K562 (cell line): Measurements from ENCODE around the gene GADL1. TPM values are rescaled to one million over a fixed set of nuclear protein-coding genes. Genes with fewer than 3 reads are reported as not detected.

Source experiments
- ATAC-seq: fragments of 200-7000 bp; cut with Tn5 transposase; 3 replicates; pipeline ENCODE4 v1.9.1; 2020; ENCODE audit warnings: moderate library complexity
- BruUV-seq: library from RNA; stranded (reverse); fragments of 400-500 nt; replicated peaks from 2 replicates; lab custom pipeline; 2021; lab: Mats Ljungman, UMichigan
- CTCF ChIA-PET: fragments of 300-600 bp; formaldehyde crosslinking; extraction: SDS; loops from one replicate; lab custom pipeline; 2021; ENCODE audit warnings: low intra/inter-chr PET ratio; lab: Yijun Ruan, JAX
- POLR2A ChIA-PET: fragments of 300-600, 350-650 bp; sonication (Branson Sonifier 250); formaldehyde crosslinking; extraction: SDS; loops from one replicate; lab custom pipeline; 2021; ENCODE audit warnings: antibody characterized with exemption, inconsistent platforms; lab: Yijun Ruan, JAX
- DNase-seq, 4 experiments: peaks; one replicate each; pipeline versions ENCODE4 v3.0.0 to v3.0.0-alpha.2; 2011 to 2018; ENCODE audit warnings: low spot score in 3 of 4, mixed read lengths in 3 of 4; ENCODE audit errors: extremely low read depth in 1 of 4
- FAIRE-seq: peaks from 2 replicates; lab custom pipeline; 2011; peaks lifted over from hg19 to GRCh38; lab: Jason Lieb, UNC
- H2AFZ ChIP-seq: 2 replicates; pipeline ENCODE4 v1.6.0; 2011; ENCODE audit warnings: low read depth, low read length, control low read depth, inconsistent platforms
- H3K27ac ChIP-seq: fragments of 200-600 bp; 3 replicates; pipeline ENCODE4 v1.8.0; 2011; ENCODE audit warnings: low read depth, mild to moderate bottlenecking, control low read depth, inconsistent platforms, low read length, moderate library complexity, mixed read lengths; ENCODE audit errors: extremely low read depth
- H3K27me3 ChIP-seq, 2 experiments: fragments of 300-600 bp in 1 of 2; 2 replicates in 1 of 2; 3 replicates in 1 of 2; pipeline versions ENCODE4 v1.6.0 to v1.8.0; 2011; ENCODE audit warnings: inconsistent platforms in 2 of 2, low read length in 2 of 2, mild to moderate bottlenecking in 1 of 2, mixed read lengths in 1 of 2, moderate library complexity in 1 of 2; ENCODE audit not compliant: control insufficient read depth in 2 of 2, insufficient read depth in 2 of 2
- H3K36me3 ChIP-seq: fragments of 300-600 bp; 3 replicates; pipeline ENCODE4 v1.8.0; 2011; ENCODE audit warnings: mild to moderate bottlenecking, low read length, inconsistent platforms; ENCODE audit not compliant: control insufficient read depth, insufficient read depth
- H3K4me1 ChIP-seq, 2 experiments: fragments of 200-600 bp in 1 of 2; replicated peaks in 1 of 2; 2 replicates in 1 of 2; 3 replicates in 1 of 2; pipeline versions ENCODE4 v1.5.1 to v1.8.0; 2011; ENCODE audit warnings: inconsistent platforms in 2 of 2, low read length in 2 of 2, mild to moderate bottlenecking in 1 of 2, mixed read lengths in 1 of 2, moderate library complexity in 1 of 2; ENCODE audit not compliant: control insufficient read depth in 2 of 2, insufficient read depth in 2 of 2
- H3K4me2 ChIP-seq: 2 replicates; pipeline ENCODE4 v1.6.1; 2011; ENCODE audit warnings: low read length, control low read depth, inconsistent platforms, mixed read lengths; ENCODE audit not compliant: insufficient read depth
- H3K4me3 ChIP-seq: fragments of 200-600 bp; sonication (generic), shearing (Covaris generic); 2 replicates; pipeline ENCODE4 v1.5.1; 2016; ENCODE audit warnings: control low read depth, inconsistent platforms
- H3K79me2 ChIP-seq: fragments of 200-600 bp; 3 replicates; pipeline ENCODE4 v1.8.0; 2011; ENCODE audit warnings: low read length, inconsistent platforms; ENCODE audit not compliant: control insufficient read depth, insufficient read depth
- H3K9ac ChIP-seq, 2 experiments: 2 replicates each; pipeline versions ENCODE4 v1.6.0 to v1.6.1; 2011; ENCODE audit warnings: low read depth in 2 of 2, low read length in 2 of 2, control low read depth in 1 of 2, inconsistent platforms in 1 of 2, mild to moderate bottlenecking in 1 of 2, mixed read lengths in 1 of 2; ENCODE audit not compliant: insufficient read depth in 1 of 2
- H3K9me1 ChIP-seq: one replicate; pipeline ENCODE4 v1.6.0; 2011; ENCODE audit warnings: inconsistent platforms, mild to moderate bottlenecking, low read length, moderate library complexity; ENCODE audit not compliant: control insufficient read depth, insufficient read depth
- H3K9me3 ChIP-seq: replicated peaks from 2 replicates; pipeline ENCODE4 v1.5.1; 2011; ENCODE audit warnings: low read depth, low read length, inconsistent platforms; ENCODE audit not compliant: control insufficient read depth, insufficient read depth
- H4K20me1 ChIP-seq: replicated peaks from 2 replicates; pipeline ENCODE4 v1.6.1; 2011; ENCODE audit warnings: low read length, inconsistent platforms, mixed read lengths; ENCODE audit not compliant: control insufficient read depth, insufficient read depth
- CHD2 ChIP-seq: IDR thresholded peaks from 2 replicates; pipeline ENCODE4 v1.6.1; 2011; ENCODE audit warnings: low read depth, low read length
- EWSR1 ChIP-seq: fragments of 450-650 bp; IDR thresholded peaks from 2 replicates; pipeline ENCODE4 v1.6.1; 2018; ENCODE audit warnings: borderline replicate concordance, mild to moderate bottlenecking, low read depth, moderate library complexity; ENCODE audit not compliant: partially characterized antibody
- RNF219 ChIP-seq: fragments of 250-450 bp; sonication (Bioruptor Pico); IDR thresholded peaks from 2 replicates; pipeline ENCODE4 v1.5.0; 2022; ENCODE audit warnings: mild to moderate bottlenecking
- TCF3 ChIP-seq: sonication (generic); formaldehyde crosslinking; IDR thresholded peaks from 2 replicates; pipeline ENCODE4 v1.4.0; 2020; ENCODE audit warnings: mild to moderate bottlenecking, missing genetic modification reagents
- ZNF140 ChIP-seq: fragments of 250-450 bp; sonication (Bioruptor Pico); IDR thresholded peaks from 2 replicates; pipeline ENCODE4 v1.8.0; 2021; ENCODE audit warnings: moderate library complexity, mild to moderate bottlenecking, inconsistent platforms
- WGBS: fragments of 100-300 bp; shearing (Covaris generic); methylation state at CpG from one replicate; pipeline ENCODE4 v1.1.6; 2016; ENCODE audit warnings: low coverage, mixed read lengths; ENCODE audit not compliant: insufficient coverage; ENCODE audit errors: missing lambda C conversion rate; 5-methylcytosine and 5-hydroxymethylcytosine counted together
- in situ Hi-C: fragments of 300-500 bp; cut with MboI; formaldehyde crosslinking; loops from 4 replicates; pipeline ENCODE4 v1.15.0; 2018; ENCODE audit warnings: inconsistent platforms, mixed read lengths
- intact Hi-C: fragments of 100-400 bp; cut with micrococcal nuclease; formaldehyde crosslinking; loops from 2 replicates; pipeline ENCODE4 v1.14.2; 2022
- polyA plus RNA-seq, 8 experiments: library from polyadenylated mRNA; depleted of rRNA in 4 of 8; stranded (reverse) in 5 of 8; unstranded in 3 of 8; fragments of >200 nt; fragmentation: Nextera tagmentation in 2 of 8; fragmentation: Illumina TruSeq in 1 of 8; extraction: Ambion mirVana in 2 of 8; extraction: Trizol in 1 of 8; gene quantifications; 2 replicates each; pipeline versions ENCODE4 v1.2.1 to v1.2.3, GENCODE V29; 2011 to 2014; ENCODE audit warnings: inconsistent platforms in 1 of 8, missing spikeins in 1 of 8
- total RNA-seq, 7 experiments: library from RNA; depleted of rRNA in 6 of 7; stranded (reverse); fragments of >200 nt in 6 of 7; fragmentation: Illumina TruSeq in 2 of 7; extraction: Trizol in 2 of 7; gene quantifications; 2 replicates each; pipeline versions ENCODE4 v1.2.1 to v1.2.3, GENCODE V29; 2011 to 2021; ENCODE audit warnings: low replicate concordance in 1 of 7
- TF ChIP-seq, protein P1 (sequence below), 2 experiments: fragments of 450-650 bp; IDR thresholded peaks; 2 replicates each; pipeline ENCODE4 v1.6.1; 2018; ENCODE audit warnings: mild to moderate bottlenecking in 2 of 2, low read depth in 1 of 2; ENCODE audit not compliant: partially characterized antibody in 2 of 2

GADL1 gene
- total and polyA plus RNA-seq, 9 of the 15 experiments (the other 6 are each of a cell fraction or from before 2014, with no cell fraction given) = 0.07 TPM; not detected in 8

DNA sequence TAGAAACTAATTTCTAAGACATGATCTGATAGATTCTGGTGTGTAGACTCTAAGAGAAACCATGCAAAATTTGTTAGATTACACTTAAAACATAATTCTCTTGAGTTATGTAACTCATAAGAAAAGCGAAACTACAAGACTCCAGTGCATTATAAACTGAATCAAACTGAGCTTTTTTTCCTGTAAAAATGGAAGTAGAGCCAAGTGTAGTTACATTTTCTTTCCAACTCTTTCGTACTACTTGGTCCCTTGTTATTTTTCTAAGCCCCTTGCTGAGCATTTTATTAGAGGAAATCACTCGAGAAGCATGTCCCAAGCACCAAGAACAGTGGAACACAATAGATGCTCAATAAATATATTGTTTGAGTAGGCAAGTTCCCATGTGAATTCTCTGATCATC is 130.2 kb downstream of the GADL1 start (continued):
- TF ChIP-seq TCF3 (CRISPR knock-in tag) = no peak

DNA sequence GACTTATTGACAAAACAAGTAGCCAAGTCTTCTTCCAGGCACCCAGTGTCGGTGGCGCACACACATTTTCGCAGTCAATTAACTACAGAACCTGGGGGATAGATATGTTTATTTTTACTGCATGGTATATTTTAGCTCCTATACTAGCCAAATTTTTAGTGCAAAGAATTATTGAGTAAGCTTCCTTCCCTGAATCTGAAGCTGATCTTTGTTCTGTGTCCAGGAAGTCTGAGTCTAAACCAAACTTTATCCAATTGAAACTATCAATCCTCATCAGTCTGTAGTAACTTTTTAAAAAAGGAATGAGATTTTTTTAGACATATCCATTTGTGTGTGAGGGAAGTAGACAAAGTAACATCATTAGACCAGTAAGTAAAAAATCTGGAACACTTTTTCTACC is 133.1 kb downstream of the GADL1 start:
- Histone ChIP-seq H3K9me3 (no peaks in the 10 kb centered on the region), H3K4me2 (no peak overlapping the region), H4K20me1 (no peaks in the 10 kb centered on the region), H3K9ac (no peak overlapping the region), H3K27ac (no peak overlapping the region), H3K79me2 (no peaks in the 10 kb centered on the region), H3K4me1 (no peaks in the 10 kb centered on the region), H3K4me3 (no peak overlapping the region), H3K27me3 (no peaks in the 10 kb centered on the region), H3K9me1 (no peaks in the 10 kb centered on the region), H2AFZ (no peak overlapping the region), H3K36me3 (no peaks in the 10 kb centered on the region)
- intact Hi-C loops (no loop called here), in situ Hi-C loops (no loop called here)
- ChIA-PET POLR2A (no interaction called here), CTCF (no interaction called here)
- FAIRE-seq (no peak), DNase-seq (no peak), ATAC-seq (no peak)
- 0% methylated on average over 3 of the region's 3 CpGs for WGBS
- no TSS peak for BruUV-seq
- TF ChIP-seq EWSR1 (no peak), RNF219 (no peak), ZNF140 (CRISPR knock-in tag) (no peak), CHD2 (no peak)
- TF ChIP-seq, protein P1, sequence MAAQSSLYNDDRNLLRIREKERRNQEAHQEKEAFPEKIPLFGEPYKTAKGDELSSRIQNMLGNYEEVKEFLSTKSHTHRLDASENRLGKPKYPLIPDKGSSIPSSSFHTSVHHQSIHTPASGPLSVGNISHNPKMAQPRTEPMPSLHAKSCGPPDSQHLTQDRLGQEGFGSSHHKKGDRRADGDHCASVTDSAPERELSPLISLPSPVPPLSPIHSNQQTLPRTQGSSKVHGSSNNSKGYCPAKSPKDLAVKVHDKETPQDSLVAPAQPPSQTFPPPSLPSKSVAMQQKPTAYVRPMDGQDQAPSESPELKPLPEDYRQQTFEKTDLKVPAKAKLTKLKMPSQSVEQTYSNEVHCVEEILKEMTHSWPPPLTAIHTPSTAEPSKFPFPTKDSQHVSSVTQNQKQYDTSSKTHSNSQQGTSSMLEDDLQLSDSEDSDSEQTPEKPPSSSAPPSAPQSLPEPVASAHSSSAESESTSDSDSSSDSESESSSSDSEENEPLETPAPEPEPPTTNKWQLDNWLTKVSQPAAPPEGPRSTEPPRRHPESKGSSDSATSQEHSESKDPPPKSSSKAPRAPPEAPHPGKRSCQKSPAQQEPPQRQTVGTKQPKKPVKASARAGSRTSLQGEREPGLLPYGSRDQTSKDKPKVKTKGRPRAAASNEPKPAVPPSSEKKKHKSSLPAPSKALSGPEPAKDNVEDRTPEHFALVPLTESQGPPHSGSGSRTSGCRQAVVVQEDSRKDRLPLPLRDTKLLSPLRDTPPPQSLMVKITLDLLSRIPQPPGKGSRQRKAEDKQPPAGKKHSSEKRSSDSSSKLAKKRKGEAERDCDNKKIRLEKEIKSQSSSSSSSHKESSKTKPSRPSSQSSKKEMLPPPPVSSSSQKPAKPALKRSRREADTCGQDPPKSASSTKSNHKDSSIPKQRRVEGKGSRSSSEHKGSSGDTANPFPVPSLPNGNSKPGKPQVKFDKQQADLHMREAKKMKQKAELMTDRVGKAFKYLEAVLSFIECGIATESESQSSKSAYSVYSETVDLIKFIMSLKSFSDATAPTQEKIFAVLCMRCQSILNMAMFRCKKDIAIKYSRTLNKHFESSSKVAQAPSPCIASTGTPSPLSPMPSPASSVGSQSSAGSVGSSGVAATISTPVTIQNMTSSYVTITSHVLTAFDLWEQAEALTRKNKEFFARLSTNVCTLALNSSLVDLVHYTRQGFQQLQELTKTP (IDR thresholded peaks at IDR 0.05; ENCODE audit: low read depth in 1 of 2, partially characterized antibody in 2 of 2) = no peak
